A549 (cell line): ENCODE measurements around the gene CAVIN3. TPM values are rescaled to one million over a fixed set of nuclear protein-coding genes. Genes with fewer than 3 reads are reported as not detected.

Experiments used
- ATAC-seq, 2 experiments: fragments of 200-7000 bp in 1 of 2; fragments of >200 bp in 1 of 2; cut with Nextera tagmentation in 1 of 2; cut with Tn5 transposase in 1 of 2; 3 replicates each; pipeline versions ENCODE4 v1.8.0 to v1.9.1; 2018 to 2020; ENCODE audit warnings: mild to moderate bottlenecking in 1 of 2, moderate library complexity in 1 of 2
- CTCF ChIA-PET: fragments of 300-600 bp; sonication (Branson Sonifier 250); formaldehyde crosslinking; extraction: SDS; loops from one replicate; lab custom pipeline; 2021; ENCODE audit warnings: antibody characterized with exemption, inconsistent platforms; lab: Yijun Ruan, JAX
- POLR2A ChIA-PET: fragments of 350-600 bp; formaldehyde crosslinking; extraction: SDS; loops from one replicate; lab custom pipeline; 2021; ENCODE audit warnings: antibody characterized with exemption, inconsistent platforms; lab: Yijun Ruan, JAX
- DNase-seq, 2 experiments: peaks; one replicate each; pipeline versions ENCODE4 v3.0.0 to v3.0.0-alpha.2; 2011 to 2016; ENCODE audit warnings: low read depth in 1 of 2, low spot score in 1 of 2
- FAIRE-seq: peaks from 2 replicates; lab custom pipeline; 2011; peaks lifted over from hg19 to GRCh38; lab: Jason Lieb, UNC
- H3K27ac ChIP-seq, 2 experiments: fragments of >200 bp; sonication (Bioruptor Twin); formaldehyde crosslinking; 3 replicates each; pipeline ENCODE4 v1.5.1; 2016 to 2017
- H3K4me1 ChIP-seq: fragments of >200 bp; sonication (Bioruptor Twin); formaldehyde crosslinking; 3 replicates; pipeline ENCODE4 v1.6.1; 2016
- H3K4me2 ChIP-seq: fragments of >200 bp; sonication (Bioruptor Twin); formaldehyde crosslinking; 3 replicates; pipeline ENCODE4 v1.6.1; 2016
- H3K4me3 ChIP-seq: fragments of >200 bp; sonication (Bioruptor Twin); formaldehyde crosslinking; 3 replicates; pipeline ENCODE4 v1.5.1; 2016
- H3K9me3 ChIP-seq: fragments of >200 bp; sonication (Bioruptor Twin); formaldehyde crosslinking; 3 replicates; pipeline ENCODE4 v1.6.1; 2016
- CBX8 ChIP-seq: fragments of 200-600 bp; sonication (generic); IDR thresholded peaks from 2 replicates; pipeline ENCODE4 v1.6.1; 2016
- CHD2 ChIP-seq: fragments of 150-350 bp; IDR thresholded peaks from 2 replicates; pipeline ENCODE4 v1.6.1; 2014; ENCODE audit warnings: low read length; ENCODE audit not compliant: partially characterized antibody
- FOXS1 ChIP-seq: fragments of 250-450 bp; sonication (Bioruptor Pico); IDR thresholded peaks from 2 replicates; pipeline ENCODE4 v1.5.0; 2020; ENCODE audit warnings: mild to moderate bottlenecking, moderate library complexity
- GATA3 ChIP-seq: IDR thresholded peaks from 2 replicates; pipeline ENCODE4 v1.6.1; 2012; ENCODE audit warnings: borderline replicate concordance
- HOXB5 ChIP-seq: fragments of 250-450 bp; sonication (Bioruptor Pico); IDR thresholded peaks from 2 replicates; pipeline ENCODE4 v1.5.0; 2020; ENCODE audit warnings: mild to moderate bottlenecking, moderate library complexity
- KDM5A ChIP-seq: fragments of 200-600 bp; sonication (generic); IDR thresholded peaks from 2 replicates; pipeline ENCODE4 v1.6.1; 2016; ENCODE audit warnings: antibody characterized with exemption, mild to moderate bottlenecking
- RAD21 ChIP-seq, 2 experiments: fragments of >200 bp in 1 of 2; sonication (Bioruptor Twin) in 1 of 2; formaldehyde crosslinking in 1 of 2; IDR thresholded peaks in 1 of 2; conservative IDR thresholded peaks in 1 of 2; 2 replicates in 1 of 2; 3 replicates in 1 of 2; pipeline ENCODE4 v1.6.1; 2012 to 2018; ENCODE audit warnings: inconsistent platforms in 1 of 2
- RARB ChIP-seq: fragments of 250-450 bp; sonication (Bioruptor Pico); IDR thresholded peaks from 2 replicates; pipeline ENCODE4 v1.8.0; 2021; ENCODE audit warnings: mild to moderate bottlenecking, moderate library complexity
- RNF2 ChIP-seq: fragments of 200-600 bp; sonication (generic); IDR thresholded peaks from 2 replicates; pipeline ENCODE4 v1.6.1; 2016; ENCODE audit warnings: low read depth, mild to moderate bottlenecking, antibody characterized with exemption, moderate library complexity, borderline replicate concordance
- SMC3 ChIP-seq: fragments of >200 bp; sonication (Bioruptor Twin); formaldehyde crosslinking; IDR thresholded peaks from 3 replicates; pipeline ENCODE4 v1.6.1; 2018; ENCODE audit warnings: inconsistent platforms
- SREBF2 ChIP-seq: fragments of 450-650 bp; IDR thresholded peaks from 2 replicates; pipeline ENCODE4 v1.6.1; 2014; ENCODE audit warnings: mild to moderate bottlenecking, moderate library complexity
- TFCP2L1 ChIP-seq: fragments of 250-450 bp; sonication (Bioruptor Pico); IDR thresholded peaks from 2 replicates; pipeline ENCODE4 v1.5.0; 2021; ENCODE audit warnings: mild to moderate bottlenecking
- TP53 ChIP-seq: fragments of 250-450 bp; sonication (Bioruptor Pico); IDR thresholded peaks from 2 replicates; pipeline ENCODE4 v1.5.0; 2021; ENCODE audit warnings: mild to moderate bottlenecking, moderate library complexity
- ZC3H11A ChIP-seq: fragments of 450-650 bp; IDR thresholded peaks from 2 replicates; pipeline ENCODE4 v1.6.1; 2014; ENCODE audit warnings: antibody characterized with exemption, mild to moderate bottlenecking
- ZFP36 ChIP-seq: fragments of 450-650 bp; IDR thresholded peaks from 2 replicates; pipeline ENCODE4 v1.6.1; 2014; ENCODE audit warnings: borderline replicate concordance; ENCODE audit not compliant: partially characterized antibody
- ZNF302 ChIP-seq: fragments of 250-450 bp; sonication (Bioruptor Pico); IDR thresholded peaks from 2 replicates; pipeline ENCODE4 v1.9.0; 2021; ENCODE audit warnings: inconsistent platforms, mild to moderate bottlenecking, moderate library complexity
- WGBS: methylation state at CpG from one replicate; pipeline ENCODE4 v1.1.6; 2017; ENCODE audit errors: missing lambda C conversion rate; 5-methylcytosine and 5-hydroxymethylcytosine counted together
- polyA plus RNA-seq, 4 experiments: library from polyadenylated mRNA; depleted of rRNA in 3 of 4; stranded (reverse); fragments of >200 nt; fragmentation: RNase III in 1 of 4; extraction: RNeasy Plus Mini Kit Qiagen cat#74134 plus additional on column Dnase treatment in 1 of 4; gene quantifications; 2 replicates in 3 of 4; 3 replicates in 1 of 4; pipeline ENCODE4 v1.2.3, GENCODE V29; 2011 to 2017
- TF ChIP-seq, protein P1 (sequence below): fragments of 250-450 bp; sonication (Bioruptor Pico); IDR thresholded peaks from 2 replicates; pipeline ENCODE4 v1.5.0; 2021; ENCODE audit warnings: mild to moderate bottlenecking, moderate library complexity, borderline replicate concordance
- TF ChIP-seq, protein P2 (sequence below): fragments of 200-600 bp; sonication (generic); IDR thresholded peaks from 2 replicates; pipeline ENCODE4 v1.6.1; 2016; ENCODE audit warnings: antibody characterized with exemption, mild to moderate bottlenecking, moderate library complexity
- TF ChIP-seq, protein P3 (sequence below): fragments of >200 bp; sonication (Bioruptor Twin); formaldehyde crosslinking; IDR thresholded peaks from 3 replicates; pipeline ENCODE4 v1.5.1; 2016
- TF ChIP-seq, protein P4 (sequence below): IDR thresholded peaks from 2 replicates; pipeline ENCODE4 v1.6.1; 2012

The CAVIN3 gene
- polyA plus RNA-seq, 2 of the 4 experiments (the other 2 are of a cell fraction) = 6.0 to 26.7 TPM

DNA sequence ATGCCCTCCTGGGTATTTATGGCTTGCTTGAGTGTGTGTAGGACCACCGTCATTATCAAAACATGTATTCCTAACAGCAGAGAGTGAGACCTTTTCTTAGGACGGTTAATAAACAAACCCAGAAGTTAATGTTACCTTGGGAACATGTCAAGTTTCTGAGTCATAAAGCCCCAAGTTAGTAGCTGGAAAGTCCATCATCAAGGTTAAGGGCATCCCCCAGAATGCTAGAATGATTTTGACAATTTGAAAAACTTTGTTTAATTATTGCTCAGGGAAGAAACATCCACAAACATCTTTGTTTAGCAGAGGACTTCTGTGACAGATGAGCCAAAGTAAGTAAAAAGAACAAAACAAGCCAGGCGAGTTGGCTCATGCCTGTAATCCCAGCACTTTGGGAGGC lies 20.0 kb downstream of the CAVIN3 start:
- POLR2A ChIA-PET = no interaction called here
- 36% methylated on average over 3 of the region's 3 CpGs for WGBS

DNA sequence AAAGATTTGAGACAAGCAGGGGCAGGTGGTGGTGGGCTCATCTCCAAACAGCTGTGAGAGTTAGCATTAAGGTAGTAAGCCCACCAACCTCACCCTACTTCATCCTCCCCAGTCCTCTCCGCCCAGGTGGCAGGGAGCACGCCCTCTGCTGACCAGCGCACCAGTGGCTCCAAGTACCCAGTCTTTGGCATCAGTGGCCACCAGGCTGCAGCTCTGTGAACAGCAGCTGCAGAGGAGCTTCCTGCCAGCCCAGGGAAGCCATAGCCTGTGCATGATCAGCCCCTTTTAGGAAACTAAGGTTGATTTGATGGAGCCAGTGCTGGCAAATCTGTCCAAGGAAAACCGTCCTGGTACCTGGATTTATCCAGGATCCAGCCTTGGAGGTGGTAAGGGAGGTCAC lies 21.7 kb downstream of the CAVIN3 start:
- POLR2A ChIA-PET = no interaction called here
- FAIRE-seq = no peak

More for the DNA sequence above, 20.0 kb downstream of the CAVIN3 start:
- Histone ChIP-seq H3K4me3 (no peak overlapping the region), H3K9me3 (no peaks in the 10 kb centered on the region), H3K27ac (no peak overlapping the region), H3K4me1 (no peaks in the 10 kb centered on the region), H3K4me2 (no peak overlapping the region)
- FAIRE-seq (no peak), DNase-seq (no peak), ATAC-seq (no peak)
- no peak for TF ChIP-seq GATA3
- TF ChIP-seq, protein P1, sequence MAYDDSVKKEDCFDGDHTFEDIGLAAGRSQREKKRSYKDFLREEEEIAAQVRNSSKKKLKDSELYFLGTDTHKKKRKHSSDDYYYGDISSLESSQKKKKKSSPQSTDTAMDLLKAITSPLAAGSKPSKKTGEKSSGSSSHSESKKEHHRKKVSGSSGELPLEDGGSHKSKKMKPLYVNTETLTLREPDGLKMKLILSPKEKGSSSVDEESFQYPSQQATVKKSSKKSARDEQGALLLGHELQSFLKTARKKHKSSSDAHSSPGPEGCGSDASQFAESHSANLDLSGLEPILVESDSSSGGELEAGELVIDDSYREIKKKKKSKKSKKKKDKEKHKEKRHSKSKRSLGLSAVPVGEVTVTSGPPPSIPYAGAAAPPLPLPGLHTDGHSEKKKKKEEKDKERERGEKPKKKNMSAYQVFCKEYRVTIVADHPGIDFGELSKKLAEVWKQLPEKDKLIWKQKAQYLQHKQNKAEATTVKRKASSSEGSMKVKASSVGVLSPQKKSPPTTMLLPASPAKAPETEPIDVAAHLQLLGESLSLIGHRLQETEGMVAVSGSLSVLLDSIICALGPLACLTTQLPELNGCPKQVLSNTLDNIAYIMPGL (CRISPR knock-in tag) = no peak
- no peak for TF ChIP-seq ZNF302 (CRISPR knock-in tag)
- no peak for TF ChIP-seq ZC3H11A
- no peak for TF ChIP-seq TP53 (CRISPR knock-in tag)
- TF ChIP-seq RNF2 = no peak
- no peak for TF ChIP-seq CBX8
- no peak for TF ChIP-seq TFCP2L1 (CRISPR knock-in tag)
- CTCF ChIA-PET = interaction anchor here (1.0 to 1.9 kb wide), 3 partner anchors 8 to 53 kb away, joined by 5 to 7 read pairs (median 6); partner anchors contain the start of gene CAVIN3

DNA sequence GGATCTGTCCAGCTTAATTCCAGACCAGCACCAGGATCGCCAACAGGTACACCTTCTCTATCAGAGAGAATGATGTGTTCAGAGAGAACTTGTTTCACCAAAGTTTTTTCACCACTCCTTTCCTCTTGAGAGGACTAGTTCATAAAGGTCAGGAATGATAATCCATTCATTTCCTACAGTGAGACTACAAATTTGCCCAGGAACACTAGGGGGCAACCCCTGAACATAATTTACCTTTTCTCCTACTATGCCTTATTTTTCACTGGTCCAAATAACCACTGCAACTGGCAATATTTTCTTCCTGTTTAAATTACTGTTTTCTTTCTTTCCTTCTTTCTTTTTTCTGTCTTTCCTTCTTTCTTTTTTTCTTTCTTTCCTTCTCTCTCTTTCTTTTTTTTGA lies 22.5 kb downstream of the CAVIN3 start:
- Histone ChIP-seq H3K4me3 (no peak overlapping the region), H3K4me1 (no peaks in the 10 kb centered on the region), H3K9me3 (no peaks in the 10 kb centered on the region), H3K27ac (no peak overlapping the region), H3K4me2 (no peak overlapping the region)
- ChIA-PET POLR2A (no interaction called here), CTCF (interaction anchor here (0.6 to 4.5 kb wide), 24 partner anchors 8 to 1862 kb away, joined by 3 to 31 read pairs (median 4); partner anchors contain the start of gene CAVIN3)
- 54% methylated on average over 1 of the region's 1 CpG for WGBS
- peak in 1 of 2 experiments; percentile 19 for DNase-seq
- ATAC-seq = peak; percentile 81 to 83
- FAIRE-seq = no peak
- TF ChIP-seq HOXB5 (CRISPR knock-in tag) (no peak), FOXS1 (CRISPR knock-in tag) (no peak), RAD21 (conservative IDR thresholded peaks at IDR 0.05 in 1 of 2, IDR thresholded peaks at IDR 0.05 in 1 of 2) (peak; percentile 43 to 55; a peak in 4 of 5 replicates), KDM5A (no peak), SMC3 (peak; percentile 40; the same call in 1 of the 3 replicates), ZFP36 (no peak), ZNF302 (CRISPR knock-in tag) (no peak), RNF2 (no peak), RARB (no peak)
- TF ChIP-seq, protein P2, sequence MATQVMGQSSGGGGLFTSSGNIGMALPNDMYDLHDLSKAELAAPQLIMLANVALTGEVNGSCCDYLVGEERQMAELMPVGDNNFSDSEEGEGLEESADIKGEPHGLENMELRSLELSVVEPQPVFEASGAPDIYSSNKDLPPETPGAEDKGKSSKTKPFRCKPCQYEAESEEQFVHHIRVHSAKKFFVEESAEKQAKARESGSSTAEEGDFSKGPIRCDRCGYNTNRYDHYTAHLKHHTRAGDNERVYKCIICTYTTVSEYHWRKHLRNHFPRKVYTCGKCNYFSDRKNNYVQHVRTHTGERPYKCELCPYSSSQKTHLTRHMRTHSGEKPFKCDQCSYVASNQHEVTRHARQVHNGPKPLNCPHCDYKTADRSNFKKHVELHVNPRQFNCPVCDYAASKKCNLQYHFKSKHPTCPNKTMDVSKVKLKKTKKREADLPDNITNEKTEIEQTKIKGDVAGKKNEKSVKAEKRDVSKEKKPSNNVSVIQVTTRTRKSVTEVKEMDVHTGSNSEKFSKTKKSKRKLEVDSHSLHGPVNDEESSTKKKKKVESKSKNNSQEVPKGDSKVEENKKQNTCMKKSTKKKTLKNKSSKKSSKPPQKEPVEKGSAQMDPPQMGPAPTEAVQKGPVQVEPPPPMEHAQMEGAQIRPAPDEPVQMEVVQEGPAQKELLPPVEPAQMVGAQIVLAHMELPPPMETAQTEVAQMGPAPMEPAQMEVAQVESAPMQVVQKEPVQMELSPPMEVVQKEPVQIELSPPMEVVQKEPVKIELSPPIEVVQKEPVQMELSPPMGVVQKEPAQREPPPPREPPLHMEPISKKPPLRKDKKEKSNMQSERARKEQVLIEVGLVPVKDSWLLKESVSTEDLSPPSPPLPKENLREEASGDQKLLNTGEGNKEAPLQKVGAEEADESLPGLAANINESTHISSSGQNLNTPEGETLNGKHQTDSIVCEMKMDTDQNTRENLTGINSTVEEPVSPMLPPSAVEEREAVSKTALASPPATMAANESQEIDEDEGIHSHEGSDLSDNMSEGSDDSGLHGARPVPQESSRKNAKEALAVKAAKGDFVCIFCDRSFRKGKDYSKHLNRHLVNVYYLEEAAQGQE = no peak

More for the DNA sequence above, 21.7 kb downstream of the CAVIN3 start:
- CTCF ChIA-PET = interaction anchor here (0.7 to 4.5 kb wide), 28 partner anchors 8 to 1863 kb away, joined by 3 to 31 read pairs (median 4); partner anchors contain the start of gene CAVIN3
- Histone ChIP-seq H3K9me3 (no peaks in the 10 kb centered on the region), H3K4me1 (no peaks in the 10 kb centered on the region), H3K27ac (no peak overlapping the region), H3K4me3 (no peak overlapping the region), H3K4me2 (no peak overlapping the region)
- peak; percentile 50 to 72 for DNase-seq
- 0% methylated on average over 3 of the region's 4 CpGs for WGBS
- TF ChIP-seq CHD2 (no peak), SREBF2 (no peak), RAD21 (conservative IDR thresholded peaks at IDR 0.05 in 1 of 2, IDR thresholded peaks at IDR 0.05 in 1 of 2) (peak; percentile 32 to 37; a peak in 4 of 5 replicates), RARB (no peak), ZNF302 (CRISPR knock-in tag) (no peak), SMC3 (peak; percentile 50; the same call in 2 of the 3 replicates)
- TF ChIP-seq, protein P3, sequence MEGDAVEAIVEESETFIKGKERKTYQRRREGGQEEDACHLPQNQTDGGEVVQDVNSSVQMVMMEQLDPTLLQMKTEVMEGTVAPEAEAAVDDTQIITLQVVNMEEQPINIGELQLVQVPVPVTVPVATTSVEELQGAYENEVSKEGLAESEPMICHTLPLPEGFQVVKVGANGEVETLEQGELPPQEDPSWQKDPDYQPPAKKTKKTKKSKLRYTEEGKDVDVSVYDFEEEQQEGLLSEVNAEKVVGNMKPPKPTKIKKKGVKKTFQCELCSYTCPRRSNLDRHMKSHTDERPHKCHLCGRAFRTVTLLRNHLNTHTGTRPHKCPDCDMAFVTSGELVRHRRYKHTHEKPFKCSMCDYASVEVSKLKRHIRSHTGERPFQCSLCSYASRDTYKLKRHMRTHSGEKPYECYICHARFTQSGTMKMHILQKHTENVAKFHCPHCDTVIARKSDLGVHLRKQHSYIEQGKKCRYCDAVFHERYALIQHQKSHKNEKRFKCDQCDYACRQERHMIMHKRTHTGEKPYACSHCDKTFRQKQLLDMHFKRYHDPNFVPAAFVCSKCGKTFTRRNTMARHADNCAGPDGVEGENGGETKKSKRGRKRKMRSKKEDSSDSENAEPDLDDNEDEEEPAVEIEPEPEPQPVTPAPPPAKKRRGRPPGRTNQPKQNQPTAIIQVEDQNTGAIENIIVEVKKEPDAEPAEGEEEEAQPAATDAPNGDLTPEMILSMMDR = peak; percentile 50
- TF ChIP-seq, protein P4, sequence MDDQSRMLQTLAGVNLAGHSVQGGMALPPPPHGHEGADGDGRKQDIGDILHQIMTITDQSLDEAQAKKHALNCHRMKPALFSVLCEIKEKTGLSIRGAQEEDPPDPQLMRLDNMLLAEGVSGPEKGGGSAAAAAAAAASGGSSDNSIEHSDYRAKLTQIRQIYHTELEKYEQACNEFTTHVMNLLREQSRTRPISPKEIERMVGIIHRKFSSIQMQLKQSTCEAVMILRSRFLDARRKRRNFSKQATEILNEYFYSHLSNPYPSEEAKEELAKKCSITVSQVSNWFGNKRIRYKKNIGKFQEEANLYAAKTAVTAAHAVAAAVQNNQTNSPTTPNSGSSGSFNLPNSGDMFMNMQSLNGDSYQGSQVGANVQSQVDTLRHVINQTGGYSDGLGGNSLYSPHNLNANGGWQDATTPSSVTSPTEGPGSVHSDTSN = no peak
- ATAC-seq = peak; percentile 99 to 100
